Activated CD8-positive, alpha-beta T cell treated with anti-CD3 and anti-CD28 coated beads for 36 hours (primary cell): ENCODE results near the gene MORF4L1. TPM values are rescaled to one million over a fixed set of nuclear protein-coding genes. Genes with fewer than 3 reads are reported as not detected.

Source experiments
- ATAC-seq: fragments of 200-7000 bp; cut with Tn5 transposase; one replicate; pipeline ENCODE4 v1.10.0; 2021; ENCODE audit warnings: mild to moderate bottlenecking, moderate library complexity
- CTCF ChIA-PET: fragments of 350-600 bp; sonication (Branson Sonifier 250); formaldehyde crosslinking; loops from one replicate; lab custom pipeline; 2021; ENCODE audit warnings: antibody characterized with exemption; lab: Charles Lee
- POLR2A ChIA-PET: fragments of 350-600 bp; sonication (Branson Sonifier 250); formaldehyde crosslinking; loops from one replicate; lab custom pipeline; 2021; ENCODE audit warnings: antibody characterized with exemption; lab: Charles Lee
- DNase-seq: peaks from one replicate; pipeline ENCODE4 v3.0.0-alpha.2; 2020
- H3K27ac Mint-ChIP-seq: one replicate; pipeline ENCODE4 v1.8.0; 2021; ENCODE audit warnings: mild to moderate bottlenecking, mixed read lengths
- H3K27me3 Mint-ChIP-seq: one replicate; pipeline ENCODE4 v1.8.0; 2021; ENCODE audit warnings: mixed read lengths
- H3K36me3 Mint-ChIP-seq: one replicate; pipeline ENCODE4 v1.8.0; 2021; ENCODE audit warnings: low read depth, mixed read lengths
- H3K4me1 Mint-ChIP-seq: one replicate; pipeline ENCODE4 v1.8.0; 2021; ENCODE audit warnings: low read depth, mixed read lengths
- H3K4me3 Mint-ChIP-seq: one replicate; pipeline ENCODE4 v1.8.0; 2021; ENCODE audit warnings: mild to moderate bottlenecking, moderate library complexity, mixed read lengths
- H3K9me3 Mint-ChIP-seq: one replicate; pipeline ENCODE4 v1.8.0; 2021; ENCODE audit warnings: mixed read lengths
- CTCF ChIP-seq: fragments of 200-600 bp; IDR thresholded peaks from one replicate; pipeline ENCODE4 v1.8.0; 2022; ENCODE audit warnings: antibody characterized with exemption, mild to moderate bottlenecking
- intact Hi-C: fragments of 100-400 bp; cut with micrococcal nuclease; formaldehyde crosslinking; loops from one replicate; pipeline ENCODE4 v1.10.0; 2022
- total RNA-seq, 2 experiments: library from RNA; stranded (reverse); gene quantifications; one replicate each; pipeline ENCODE4 v1.2.3, GENCODE V29; 2021

MORF4L1 gene
- total RNA-seq, 2 experiments from 2014 or later: 236 to 247 TPM

- DNase-seq (no peak), ATAC-seq (peak; percentile 20)
- ChIA-PET POLR2A (no interaction called here), CTCF (no interaction called here)
- intact Hi-C loops: no loop called here
- Mint-ChIP-seq H3K4me1 (no peaks in the 10 kb centered on the region), H3K4me3 (no peak overlapping the region), H3K36me3 (no peaks in the 10 kb centered on the region), H3K9me3 (no peaks in the 10 kb centered on the region), H3K27me3 (peaks cover 1% of the 10 kb centered on the region), H3K27ac (no peak overlapping the region)
- no peak for TF ChIP-seq CTCF
These were observed 58.1 kb downstream of the MORF4L1 start for GRCh38 chr15:78930577-78931388.

- H3K4me1 Mint-ChIP-seq: no peaks in the 10 kb centered on the region
- no peaks in the 10 kb centered on the region for H3K36me3 Mint-ChIP-seq
- ATAC-seq (no peak), DNase-seq (no peak)
- no peak overlapping the region for H3K27ac Mint-ChIP-seq
- intact Hi-C loops: no loop called here
- no peak for TF ChIP-seq CTCF
- no peaks in the 10 kb centered on the region for H3K9me3 Mint-ChIP-seq
- POLR2A ChIA-PET: interaction anchor here (1.0 kb wide), 1 partner anchor 24 kb away, joined by 3 read pairs; no protein-coding TSS in a partner anchor
- CTCF ChIA-PET: no interaction called here
- peaks cover 1% of the 10 kb centered on the region for H3K27me3 Mint-ChIP-seq
- H3K4me3 Mint-ChIP-seq: no peak overlapping the region
These were observed 59.0 kb downstream of the MORF4L1 start for GRCh38 chr15:78931439-78932257.

GRCh38 chr15:78932258-78932808, 59.6 kb downstream of the MORF4L1 start:
- intact Hi-C loops: no loop called here
- Mint-ChIP-seq H3K4me3 (no peak overlapping the region), H3K27ac (no peak overlapping the region), H3K27me3 (peaks cover 2% of the 10 kb centered on the region), H3K36me3 (no peaks in the 10 kb centered on the region), H3K9me3 (no peaks in the 10 kb centered on the region), H3K4me1 (peaks cover 6% of the 10 kb centered on the region)
- TF ChIP-seq CTCF: no peak
- DNase-seq (no peak), ATAC-seq (no peak)
- ChIA-PET POLR2A (interaction anchor here (1.0 kb wide), 1 partner anchor 25 kb away, joined by 3 read pairs; no protein-coding TSS in a partner anchor), CTCF (no interaction called here)

GRCh38 chr15:78933187-78933822, 60.6 kb downstream of the MORF4L1 start:
- Mint-ChIP-seq H3K4me3 (no peak overlapping the region), H3K27me3 (peaks cover 6% of the 10 kb centered on the region), H3K4me1 (peaks cover 13% of the 10 kb centered on the region), H3K36me3 (peaks cover under 1% of the 10 kb centered on the region), H3K9me3 (no peaks in the 10 kb centered on the region), H3K27ac (no peak overlapping the region)
- intact Hi-C loops: no loop called here
- DNase-seq (no peak), ATAC-seq (no peak)
- no peak for TF ChIP-seq CTCF
- ChIA-PET POLR2A (interaction anchor here (0.6 kb wide), 1 partner anchor 178 kb away, joined by 3 read pairs; no protein-coding TSS in a partner anchor), CTCF (no interaction called here)
